ENCODE data around the gene RIPOR1.

Gene RIPOR1

DNA sequence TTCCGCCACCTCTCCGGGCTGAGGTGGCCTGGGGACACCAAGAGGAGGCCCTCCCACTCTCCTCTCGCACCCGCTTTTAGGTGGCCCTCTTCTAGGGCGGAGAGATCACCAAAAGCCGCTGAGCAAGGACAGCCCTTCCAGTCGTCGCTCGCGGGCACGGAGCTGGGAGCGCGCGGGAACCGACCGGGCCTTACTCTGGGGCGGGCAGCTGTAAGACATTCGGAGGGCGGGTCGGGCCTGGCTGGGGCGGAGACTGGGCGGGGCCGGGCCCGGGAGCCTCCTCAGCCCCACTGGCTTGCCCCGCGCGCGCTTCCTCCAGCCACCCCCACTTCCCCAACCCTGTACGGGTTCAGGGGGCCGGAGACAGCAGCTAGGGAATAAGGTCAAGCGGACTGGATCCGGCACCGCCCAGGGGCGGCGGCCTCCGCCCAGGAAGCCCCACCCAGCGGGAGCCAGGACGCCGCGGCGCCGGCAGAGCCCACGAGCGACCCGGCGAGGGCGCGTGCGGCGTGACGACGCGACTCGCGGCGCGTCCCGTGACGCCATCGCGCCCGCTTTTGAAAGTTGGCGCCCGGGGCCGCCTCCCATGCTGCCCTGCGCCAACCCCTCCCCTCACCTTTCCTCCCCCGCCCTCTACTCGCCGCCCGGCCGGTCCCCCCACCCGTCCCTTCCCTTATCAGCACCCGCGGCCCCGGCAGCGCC, 33.3 kb downstream of the RIPOR1 start:
- peak; percentile 98 for DNase-seq

DNA sequence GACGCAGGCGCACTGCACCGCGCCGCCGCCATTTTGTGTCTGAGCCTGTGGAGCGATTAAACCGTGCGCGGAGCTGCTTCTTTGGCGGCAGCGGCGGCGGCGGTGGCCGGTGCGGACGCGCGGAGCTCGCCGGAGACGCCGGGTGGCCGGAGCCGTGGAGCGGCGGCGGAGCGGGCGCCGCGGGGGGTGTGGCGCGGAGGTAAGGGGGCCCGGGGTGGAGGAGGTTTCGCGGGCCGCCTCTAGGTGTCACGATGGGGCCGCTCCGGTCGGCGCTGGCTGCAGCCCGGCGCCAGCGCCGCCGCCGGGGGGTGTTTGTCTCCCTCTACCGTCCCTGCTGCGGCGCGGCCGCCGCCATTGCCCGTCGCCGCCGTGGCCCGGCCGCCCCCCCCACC, 33.9 kb downstream of the RIPOR1 start, which contains the start of gene CTCF:
Gene CTCF (plus strand): TSS at position 1 of the 392 bp plus-strand sequence. CDS start 48,307 bp downstream, outside the sequence.
- peak; percentile 88 for DNase-seq

- DNase-seq: peak; percentile 44
Measured at GRCh38 chr16:67562918-67563707, 34.5 kb downstream of the RIPOR1 start.

DNA sequence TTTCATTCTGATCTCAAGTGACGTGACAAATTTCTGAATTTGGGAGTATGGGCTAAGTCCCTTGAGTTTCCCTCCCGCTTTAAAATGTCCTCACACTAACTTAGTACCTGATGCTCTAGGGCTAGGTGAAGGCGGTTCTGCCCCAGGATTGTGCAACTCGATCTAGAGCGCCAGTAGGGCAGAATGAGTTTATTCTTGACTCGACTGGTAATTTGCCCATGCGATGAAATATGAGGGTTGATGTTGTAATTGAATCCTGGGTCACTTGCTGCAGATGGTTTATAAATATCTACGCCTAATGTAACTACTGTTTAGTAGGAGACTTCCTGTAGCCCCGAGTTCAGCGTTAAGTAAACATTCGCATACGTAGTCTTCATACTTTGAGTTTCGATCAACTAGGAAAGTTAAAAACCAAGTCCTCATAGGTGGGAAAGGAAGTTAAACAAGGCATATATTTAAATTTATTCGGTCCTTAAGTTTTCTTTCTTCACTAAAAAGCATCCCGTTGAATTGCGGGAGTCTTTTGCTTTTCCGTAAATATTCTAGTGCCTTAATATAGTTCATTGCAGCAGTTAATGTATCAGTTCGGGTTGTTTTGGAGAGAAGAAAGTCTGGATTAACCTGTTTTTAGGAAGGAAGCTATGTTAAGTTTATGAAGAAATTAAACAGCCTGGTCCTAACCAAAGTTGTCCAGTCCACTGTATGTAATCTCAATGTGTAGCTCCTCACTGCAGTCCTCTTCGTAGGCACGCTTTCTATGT, 35.3 kb downstream of the RIPOR1 start:
- peak; percentile 85 for DNase-seq

- DNase-seq: no peak
Measured at GRCh38 chr16:67565470-67566100, 37.0 kb downstream of the RIPOR1 start.

DNA sequence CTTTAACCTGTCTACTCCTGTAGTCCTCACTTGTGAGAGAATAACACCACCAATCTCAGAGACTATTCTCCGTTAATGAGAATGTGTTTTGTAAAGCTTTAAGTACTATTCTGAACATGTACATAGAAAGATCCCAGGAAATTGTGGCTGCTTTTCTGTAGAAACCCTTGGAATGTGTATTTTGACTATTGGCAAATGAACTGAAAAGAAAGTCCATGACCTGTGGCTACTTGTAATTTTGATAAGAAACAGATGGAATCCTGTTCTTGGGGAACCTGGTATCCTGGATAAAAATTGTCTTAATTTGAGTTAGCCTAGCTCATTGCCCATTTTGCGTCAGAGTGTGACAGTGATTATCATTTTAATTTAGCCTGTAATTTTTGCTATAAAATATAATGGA, 42.8 kb downstream of the RIPOR1 start:
- DNase-seq: peak; percentile 16

- DNase-seq: peak; percentile 79
Measured at GRCh38 chr16:67571981-67572431, 43.4 kb downstream of the RIPOR1 start.

DNA sequence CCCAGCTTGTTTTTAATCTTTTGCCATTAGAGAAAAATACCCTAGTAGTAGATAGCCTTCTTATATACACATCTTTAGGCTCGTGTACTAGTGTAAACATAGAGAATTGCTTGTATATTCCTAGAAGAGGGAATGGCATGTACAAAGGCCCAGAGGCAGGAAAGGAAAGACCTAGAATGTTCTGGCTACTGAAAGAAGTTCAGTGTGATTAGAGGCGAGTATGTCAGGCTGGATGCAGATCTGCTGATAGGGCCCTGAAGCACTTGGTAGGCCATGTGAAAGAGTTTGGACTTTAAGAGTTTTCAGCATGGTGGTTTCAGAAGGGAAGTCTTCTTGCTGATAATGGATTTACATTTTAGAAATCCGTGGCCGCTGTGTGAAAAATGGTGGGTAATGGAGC, 51.1 kb downstream of the RIPOR1 start:
- no peak for DNase-seq

DNA sequence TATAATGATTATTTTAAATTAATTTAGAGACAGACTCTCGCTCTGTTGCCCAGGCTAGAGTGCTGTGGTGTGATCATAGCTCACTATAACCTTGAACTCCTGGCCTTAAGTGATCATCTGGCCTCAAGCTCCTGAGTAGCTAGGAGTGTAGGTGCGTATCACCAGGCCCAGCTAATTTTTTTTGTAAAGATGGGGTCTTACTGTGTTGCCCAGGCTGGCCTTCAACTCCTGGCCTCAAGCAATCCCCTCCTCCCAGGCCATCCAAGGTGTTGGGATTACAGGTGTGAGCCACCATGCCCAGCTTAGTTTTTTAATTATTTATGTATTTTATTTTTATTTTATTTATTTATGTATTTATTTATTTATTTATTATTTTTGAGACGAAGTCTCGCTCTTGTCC, 51.6 kb downstream of the RIPOR1 start:
- DNase-seq: no peak

DNA sequence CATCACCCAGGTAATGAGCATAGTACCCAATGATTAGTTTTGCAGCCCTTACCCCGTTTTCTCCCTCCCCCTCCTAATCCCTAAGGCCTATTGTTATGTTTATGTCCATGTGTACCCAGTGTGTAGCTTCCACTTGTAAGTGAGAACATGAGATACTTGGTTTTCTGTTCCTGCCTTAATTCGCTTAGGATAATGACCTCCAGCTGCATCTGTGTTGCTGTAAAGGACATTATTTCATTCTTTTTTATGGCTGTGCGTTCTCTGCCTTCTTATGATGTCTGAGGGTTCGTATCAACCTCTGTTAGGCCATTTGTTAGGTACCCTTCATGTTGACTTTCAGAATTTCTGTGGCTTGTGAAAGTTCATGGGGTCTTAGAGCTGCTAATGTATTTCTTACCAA, 64.7 kb downstream of the RIPOR1 start:
- DNase-seq: no peak

- DNase-seq: no peak
Measured at GRCh38 chr16:67593701-67594100, 65.1 kb downstream of the RIPOR1 start.

DNA sequence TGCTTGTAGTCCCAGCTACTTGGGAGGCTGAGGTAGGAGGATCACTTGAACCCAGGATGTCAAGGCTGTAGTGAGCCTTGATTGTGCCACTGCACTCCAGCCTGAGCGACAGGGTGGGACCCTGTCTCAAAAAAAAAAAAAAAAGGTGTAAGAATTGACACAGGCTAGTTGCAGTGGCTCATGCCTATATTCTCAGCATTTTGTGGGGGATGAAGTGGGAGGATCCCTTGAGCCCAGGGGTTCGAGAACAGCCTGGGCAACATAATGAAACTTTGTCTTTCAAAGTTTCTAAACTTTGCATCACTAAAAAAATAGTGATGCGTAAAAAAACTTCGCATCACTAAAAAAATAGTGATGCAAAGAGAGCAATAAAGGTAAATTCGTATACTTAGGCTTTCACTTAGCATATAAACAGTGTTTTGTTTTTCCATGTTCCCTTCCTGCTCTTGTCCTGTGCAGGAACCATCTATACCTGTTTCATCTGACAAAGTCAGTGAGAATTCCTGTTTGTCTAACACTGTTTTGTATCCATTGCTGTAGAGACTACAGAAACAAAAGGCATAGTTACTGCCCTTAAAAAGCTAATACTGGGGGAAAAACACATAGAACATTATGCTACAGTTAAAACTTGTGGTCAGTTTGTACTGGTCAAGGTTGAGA, 65.8 kb downstream of the RIPOR1 start:
- no peak for DNase-seq

DNA sequence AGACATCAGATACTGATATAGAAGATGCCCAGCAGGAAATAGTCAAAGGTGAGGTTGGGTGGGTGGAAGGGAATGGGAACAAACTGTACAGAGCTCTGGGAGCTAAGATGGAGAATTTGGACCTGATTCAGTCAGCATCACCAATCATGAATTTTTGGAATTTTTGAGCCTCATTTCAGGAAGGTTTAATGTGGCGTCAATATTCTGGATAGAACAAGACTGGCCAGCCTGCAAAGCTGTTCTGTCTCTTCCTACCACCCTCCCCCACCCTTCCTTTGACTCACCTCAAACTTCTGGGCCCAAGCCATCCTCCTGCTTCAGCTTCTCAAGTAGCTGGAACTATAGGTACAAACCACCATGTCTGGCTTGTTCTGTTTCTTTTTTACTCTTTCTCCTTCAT, 66.3 kb downstream of the RIPOR1 start:
- peak; percentile 50 for DNase-seq
